ENCODE results near the gene ADGRE3. TPM values are rescaled to one million over a fixed set of nuclear protein-coding genes. Genes with fewer than 3 reads are reported as not detected.

Gene ADGRE3
- total RNA-seq, 3 donors from 2014 or later = 0.44 TPM; not detected in 2

DNA sequence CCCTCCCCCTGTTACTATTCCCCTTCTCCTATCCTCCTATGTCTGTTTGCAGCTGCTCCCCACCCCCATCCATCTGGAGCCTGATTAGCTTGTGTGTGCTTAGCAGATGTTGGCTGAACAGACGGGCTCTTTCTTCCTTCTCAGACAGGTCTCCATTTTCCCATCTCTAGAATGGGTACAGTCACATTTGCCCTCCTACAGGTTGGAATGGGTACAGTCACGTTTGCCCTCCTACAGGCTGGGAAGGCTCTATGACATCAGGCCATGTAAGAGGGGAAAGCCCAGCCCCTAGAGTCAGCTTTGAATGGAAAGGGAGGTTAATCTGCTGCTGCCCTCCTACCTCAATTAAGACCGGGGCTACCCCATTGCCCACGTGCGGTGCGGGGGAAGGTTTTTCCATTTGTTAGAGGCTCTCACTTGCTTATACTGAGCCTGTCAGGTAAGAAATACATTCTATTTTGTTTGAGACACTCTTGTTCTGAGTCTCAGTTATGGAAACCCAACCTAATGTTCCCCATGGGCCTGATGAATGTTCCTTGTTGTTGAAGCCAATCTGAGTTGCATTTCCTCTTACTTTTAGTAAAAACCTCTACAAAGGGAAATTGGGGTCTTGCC lies 93.9 kb downstream of the ADGRE3 start:
- DNase-seq (ENCODE audit: low spot score in 2 of 2) = no peak
- TF ChIP-seq POLR2AphosphoS5 (IDR thresholded peaks at IDR 0.05) (no peak), POLR2A (IDR thresholded peaks at IDR 0.05) (no peak)
- TF ChIP-seq, protein P1, sequence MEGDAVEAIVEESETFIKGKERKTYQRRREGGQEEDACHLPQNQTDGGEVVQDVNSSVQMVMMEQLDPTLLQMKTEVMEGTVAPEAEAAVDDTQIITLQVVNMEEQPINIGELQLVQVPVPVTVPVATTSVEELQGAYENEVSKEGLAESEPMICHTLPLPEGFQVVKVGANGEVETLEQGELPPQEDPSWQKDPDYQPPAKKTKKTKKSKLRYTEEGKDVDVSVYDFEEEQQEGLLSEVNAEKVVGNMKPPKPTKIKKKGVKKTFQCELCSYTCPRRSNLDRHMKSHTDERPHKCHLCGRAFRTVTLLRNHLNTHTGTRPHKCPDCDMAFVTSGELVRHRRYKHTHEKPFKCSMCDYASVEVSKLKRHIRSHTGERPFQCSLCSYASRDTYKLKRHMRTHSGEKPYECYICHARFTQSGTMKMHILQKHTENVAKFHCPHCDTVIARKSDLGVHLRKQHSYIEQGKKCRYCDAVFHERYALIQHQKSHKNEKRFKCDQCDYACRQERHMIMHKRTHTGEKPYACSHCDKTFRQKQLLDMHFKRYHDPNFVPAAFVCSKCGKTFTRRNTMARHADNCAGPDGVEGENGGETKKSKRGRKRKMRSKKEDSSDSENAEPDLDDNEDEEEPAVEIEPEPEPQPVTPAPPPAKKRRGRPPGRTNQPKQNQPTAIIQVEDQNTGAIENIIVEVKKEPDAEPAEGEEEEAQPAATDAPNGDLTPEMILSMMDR (IDR thresholded peaks at IDR 0.05) = no peak
- Histone ChIP-seq H3K9me3 (no peaks in the 10 kb centered on the region), H3K27me3 (no peaks in the 10 kb centered on the region), H3K4me1 (no peaks in the 10 kb centered on the region), H3K27ac (no peak overlapping the region), H3K36me3 (no peaks in the 10 kb centered on the region), H3K4me3 (no peak overlapping the region)
- intact Hi-C loops (cut with DNase I; ENCODE audit: low total_unique reads) = no loop called here

DNA sequence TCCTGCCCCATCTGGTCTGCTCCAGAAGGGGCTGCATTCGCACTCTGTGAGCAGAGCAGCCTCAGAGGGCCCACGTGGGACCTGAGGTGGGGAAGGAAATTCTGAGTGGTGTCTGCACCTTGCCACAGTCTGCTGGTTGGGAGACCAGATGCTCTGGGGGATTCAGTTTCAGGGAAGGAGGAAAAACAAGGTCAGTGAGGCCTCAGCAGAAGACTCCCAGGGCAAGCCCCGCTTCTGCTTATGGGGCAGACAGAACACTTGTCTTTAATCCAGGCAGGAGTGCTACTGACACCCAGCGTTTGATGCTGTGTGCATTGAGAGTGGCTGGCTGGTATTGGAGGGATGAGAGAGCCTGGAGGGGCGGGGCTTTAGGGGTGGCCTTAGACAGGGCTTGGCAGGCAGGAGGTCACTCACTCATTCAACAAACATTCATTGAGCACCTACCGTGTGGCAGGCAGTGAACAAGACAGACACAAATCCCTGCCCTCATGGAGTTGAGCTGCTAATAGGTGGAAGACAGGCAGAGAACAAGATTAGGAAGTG lies 96.7 kb downstream of the ADGRE3 start:
- Histone ChIP-seq H3K27ac (no peak overlapping the region), H3K36me3 (no peaks in the 10 kb centered on the region), H3K4me3 (no peak overlapping the region), H3K27me3 (no peaks in the 10 kb centered on the region), H3K4me1 (no peaks in the 10 kb centered on the region), H3K9me3 (no peaks in the 10 kb centered on the region)
- TF ChIP-seq, protein P1 (IDR thresholded peaks at IDR 0.05) = no peak
- TF ChIP-seq POLR2A (IDR thresholded peaks at IDR 0.05) (no peak), POLR2AphosphoS5 (IDR thresholded peaks at IDR 0.05) (no peak)
- intact Hi-C loops (cut with DNase I; ENCODE audit: low total_unique reads) = no loop called here
- no peak for DNase-seq (ENCODE audit: low spot score in 2 of 2)

DNA sequence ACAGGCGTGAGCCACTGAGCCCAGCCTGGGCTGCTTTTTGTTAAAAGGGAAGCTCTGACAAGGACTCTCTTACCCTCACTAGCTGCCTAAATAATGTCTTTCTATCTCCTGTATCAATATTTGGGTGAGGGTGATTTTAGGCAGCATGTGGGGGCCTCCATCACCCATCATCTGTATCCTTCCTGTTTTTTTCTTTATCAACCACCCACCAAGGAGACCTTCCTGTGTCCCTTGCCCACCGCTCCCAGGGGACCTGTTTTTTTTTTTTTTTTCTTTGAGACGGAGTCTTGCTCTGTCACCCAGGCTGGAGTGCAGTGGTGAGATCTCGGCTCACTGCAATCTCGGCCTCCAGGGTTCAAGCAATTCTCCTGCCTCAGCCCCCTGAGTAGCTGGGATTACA lies 97.4 kb downstream of the ADGRE3 start:
- DNase-seq (ENCODE audit: low spot score in 2 of 2) = no peak
- Histone ChIP-seq H3K4me3 (no peak overlapping the region), H3K4me1 (no peaks in the 10 kb centered on the region), H3K9me3 (no peaks in the 10 kb centered on the region), H3K27ac (no peak overlapping the region), H3K27me3 (no peaks in the 10 kb centered on the region), H3K36me3 (no peaks in the 10 kb centered on the region)
- intact Hi-C loops (cut with DNase I; ENCODE audit: low total_unique reads) = no loop called here
- TF ChIP-seq, protein P1 (IDR thresholded peaks at IDR 0.05) = no peak
- TF ChIP-seq POLR2A (IDR thresholded peaks at IDR 0.05) (no peak), POLR2AphosphoS5 (IDR thresholded peaks at IDR 0.05) (no peak)

DNA sequence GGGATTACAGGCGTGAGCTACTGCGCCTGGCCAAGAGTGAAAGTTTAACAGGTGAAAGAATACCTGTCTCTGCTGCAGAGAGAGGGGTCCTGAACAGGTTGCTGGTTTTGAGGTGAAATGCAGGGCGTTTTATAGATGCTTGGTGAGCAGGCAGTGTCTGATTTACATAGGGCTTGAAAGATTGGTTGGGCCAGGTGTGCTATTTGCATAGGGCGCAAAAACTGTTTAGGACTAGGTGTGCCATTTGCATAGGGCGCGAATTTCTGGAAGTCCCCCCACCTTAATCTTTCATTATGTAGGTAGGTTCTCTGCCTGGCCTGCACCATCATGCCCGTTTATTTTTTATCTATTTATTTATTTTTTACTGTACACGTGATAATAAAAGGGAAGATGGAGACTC lies 98.3 kb downstream of the ADGRE3 start:
- intact Hi-C loops (cut with DNase I; ENCODE audit: low total_unique reads) = no loop called here
- Histone ChIP-seq H3K4me1 (no peaks in the 10 kb centered on the region), H3K27me3 (no peaks in the 10 kb centered on the region), H3K9me3 (no peaks in the 10 kb centered on the region), H3K27ac (no peak overlapping the region), H3K36me3 (no peaks in the 10 kb centered on the region), H3K4me3 (no peak overlapping the region)
- TF ChIP-seq POLR2A (IDR thresholded peaks at IDR 0.05) = no peak
- TF ChIP-seq, protein P1 (IDR thresholded peaks at IDR 0.05) = no peak
- no peak for TF ChIP-seq POLR2AphosphoS5 (IDR thresholded peaks at IDR 0.05)
- DNase-seq (ENCODE audit: low spot score in 2 of 2) = no peak

DNA sequence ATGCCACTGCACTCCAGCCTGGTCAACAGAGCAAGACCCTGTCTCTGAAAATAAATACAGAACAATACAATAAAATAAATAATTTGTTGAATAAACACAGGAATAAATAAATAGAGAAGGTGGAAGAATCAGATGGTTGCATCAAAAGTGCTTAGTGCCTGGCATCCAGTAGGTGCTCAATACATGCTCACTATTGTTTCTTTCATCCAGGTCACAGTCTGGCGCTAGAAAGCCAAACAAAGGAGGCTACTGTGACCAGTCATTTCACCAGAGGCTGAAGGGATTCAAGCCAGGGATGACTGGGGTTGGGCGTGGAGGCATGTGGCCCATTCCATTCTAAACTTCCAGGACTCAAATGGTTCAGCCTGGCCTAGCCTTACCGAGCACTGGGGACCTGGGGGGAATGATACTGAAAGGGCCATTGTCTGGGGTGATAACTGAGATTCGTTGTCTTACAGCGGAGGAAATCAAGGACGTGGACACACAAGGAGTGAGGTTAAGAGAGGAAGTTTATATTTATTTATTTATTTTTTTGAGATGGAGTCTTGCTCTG lies 99.1 kb downstream of the ADGRE3 start:
- H3K36me3 ChIP-seq = no peaks in the 10 kb centered on the region

More for the DNA sequence above, 99.1 kb downstream of the ADGRE3 start:
- TF ChIP-seq POLR2A (IDR thresholded peaks at IDR 0.05) (no peak), POLR2AphosphoS5 (IDR thresholded peaks at IDR 0.05) (no peak)
- TF ChIP-seq, protein P1 (IDR thresholded peaks at IDR 0.05) = no peak
- Histone ChIP-seq H3K4me1 (peaks cover 5 to 8% of the 10 kb centered on the region in 2 donors), H3K27me3 (no peaks in the 10 kb centered on the region), H3K27ac (no peak overlapping the region), H3K4me3 (no peak overlapping the region), H3K9me3 (no peaks in the 10 kb centered on the region)
- intact Hi-C loops (cut with DNase I; ENCODE audit: low total_unique reads) = no loop called here
- no peak for DNase-seq (ENCODE audit: low spot score in 2 of 2)
